WTC11 (cell line): Measurements from ENCODE around the gene NCAPH2. TPM values are rescaled to one million over a fixed set of nuclear protein-coding genes. Genes with fewer than 3 reads are reported as not detected.
A peak's percentile ranks its signal among the peaks of the same experiment; 100 is the strongest.

Experiments
- ATAC-seq: fragments of 200-7000 bp; cut with Tn5 transposase; 2 replicates; pipeline ENCODE4 v1.10.0; 2021; ENCODE audit warnings: mild to moderate bottlenecking, moderate library complexity
- CTCF ChIA-PET: fragments of 300-600 bp; sonication (Branson Sonifier 250); formaldehyde crosslinking; loops from one replicate; lab custom pipeline; 2021; ENCODE audit warnings: antibody characterized with exemption; lab: Charles Lee
- POLR2A ChIA-PET: fragments of 350-600 bp; sonication (Branson Sonifier 250); formaldehyde crosslinking; loops from one replicate; lab custom pipeline; 2021; ENCODE audit warnings: antibody characterized with exemption; lab: Charles Lee
- DNase-seq: peaks from one replicate; pipeline ENCODE4 v3.0.0; 2021; ENCODE audit warnings: low spot score
- H3K27ac Mint-ChIP-seq: 2 replicates; pipeline ENCODE4 v1.8.0; 2021; ENCODE audit warnings: mixed read lengths
- H3K27me3 Mint-ChIP-seq: 2 replicates; pipeline ENCODE4 v1.8.0; 2021; ENCODE audit warnings: low read depth, mild to moderate bottlenecking, moderate library complexity, mixed read lengths
- H3K36me3 Mint-ChIP-seq: 2 replicates; pipeline ENCODE4 v1.8.0; 2021; ENCODE audit warnings: mixed read lengths
- H3K4me1 Mint-ChIP-seq: 2 replicates; pipeline ENCODE4 v1.8.0; 2022; ENCODE audit warnings: mixed read lengths
- H3K4me3 Mint-ChIP-seq: 2 replicates; pipeline ENCODE4 v1.8.0; 2021; ENCODE audit warnings: mild to moderate bottlenecking, moderate library complexity, mixed read lengths
- H3K9me3 Mint-ChIP-seq: 2 replicates; pipeline ENCODE4 v1.8.0; 2021; ENCODE audit warnings: mixed read lengths
- CBFB ChIP-seq: sonication (generic); formaldehyde crosslinking; IDR thresholded peaks from 2 replicates; pipeline ENCODE4 v1.8.1; 2022; ENCODE audit warnings: mild to moderate bottlenecking, low read depth, missing genetic modification reagents
- E2F5 ChIP-seq: sonication (generic); formaldehyde crosslinking; IDR thresholded peaks from 2 replicates; pipeline ENCODE4 v1.8.1; 2022; ENCODE audit warnings: mild to moderate bottlenecking, moderate library complexity, missing genetic modification reagents
- ELF4 ChIP-seq: sonication (generic); formaldehyde crosslinking; IDR thresholded peaks from 2 replicates; pipeline ENCODE4 v1.8.1; 2022; ENCODE audit warnings: low read depth, mild to moderate bottlenecking, moderate library complexity, missing genetic modification reagents
- EMX1 ChIP-seq: fragments of 250-450 bp; sonication (Bioruptor Pico); IDR thresholded peaks from 2 replicates; pipeline ENCODE4 v1.8.0; 2021; ENCODE audit warnings: mild to moderate bottlenecking
- HMGXB4 ChIP-seq: sonication (generic); formaldehyde crosslinking; IDR thresholded peaks from 2 replicates; pipeline ENCODE4 v1.8.1; 2023; ENCODE audit warnings: mild to moderate bottlenecking, moderate library complexity, missing genetic modification reagents
- MAX ChIP-seq: sonication (generic); formaldehyde crosslinking; IDR thresholded peaks from 2 replicates; pipeline ENCODE4 v1.8.0; 2022; ENCODE audit warnings: mild to moderate bottlenecking, missing genetic modification reagents
- MLX ChIP-seq: sonication (generic); formaldehyde crosslinking; IDR thresholded peaks from 2 replicates; pipeline ENCODE4 v1.8.1; 2023; ENCODE audit warnings: mild to moderate bottlenecking, missing genetic modification reagents, moderate library complexity
- NR2C2 ChIP-seq: sonication (generic); formaldehyde crosslinking; IDR thresholded peaks from 2 replicates; pipeline ENCODE4 v1.8.0; 2022; ENCODE audit warnings: mild to moderate bottlenecking, missing genetic modification reagents
- TEAD4 ChIP-seq: sonication (generic); formaldehyde crosslinking; IDR thresholded peaks from 2 replicates; pipeline ENCODE4 v1.8.0; 2022; ENCODE audit warnings: mild to moderate bottlenecking, missing genetic modification reagents
- ZNF121 ChIP-seq: sonication (generic); formaldehyde crosslinking; IDR thresholded peaks from 2 replicates; pipeline ENCODE4 v1.8.0; 2023; ENCODE audit warnings: missing genetic modification reagents
- ZNF425 ChIP-seq: fragments of 250-450 bp; sonication (Bioruptor Pico); conservative IDR thresholded peaks from 2 replicates; pipeline ENCODE4 v1.9.0; 2021; ENCODE audit warnings: mild to moderate bottlenecking
- total RNA-seq: library from RNA; stranded (reverse); gene quantifications from 3 replicates; pipeline ENCODE4 v1.2.3, GENCODE V29; 2021

Gene NCAPH2
- total RNA-seq, 1 experiment from 2014 or later: 78.4 TPM

GRCh38 chr22:50526834-50527801 is 19.1 kb downstream of the NCAPH2 start:
- Mint-ChIP-seq H3K4me3 (peak overlapping the region; percentile 64), H3K4me1 (peaks cover 15% of the 10 kb centered on the region), H3K27me3 (peaks cover 54% of the 10 kb centered on the region), H3K36me3 (no peaks in the 10 kb centered on the region), H3K9me3 (no peaks in the 10 kb centered on the region), H3K27ac (no peak overlapping the region)
- peak; percentile 71 for DNase-seq
- TF ChIP-seq ELF4 (no peak), ZNF121 (CRISPR knock-in tag) (peak; percentile 80), MLX (CRISPR knock-in tag) (no peak), E2F5 (CRISPR knock-in tag) (0 out of 2 replicates have a peak, but pooled peaks have one; percentile 4), HMGXB4 (CRISPR knock-in tag) (no peak), ZNF425 (CRISPR knock-in tag) (no peak)
- POLR2A ChIA-PET: interaction anchor here (0.5 to 0.7 kb wide), 2 partner anchors 9 to 43 kb away, joined by 3 to 6 read pairs; no protein-coding TSS in a partner anchor
- CTCF ChIA-PET: interaction anchor here (0.6 to 4.3 kb wide), 6 partner anchors 18 to 137 kb away, joined by 3 to 60 read pairs (median 6); partner anchors contain the start of genes LMF2, NCAPH2 and SYCE3
- peak; percentile 43 for ATAC-seq

GRCh38 chr22:50527921-50528681 is 20.1 kb downstream of the NCAPH2 start:
- ChIA-PET CTCF (interaction anchor here (1.3 to 2.4 kb wide), 3 partner anchors 34 to 172 kb away, joined by 3 to 9 read pairs (median 6); partner anchors contain the start of gene SYCE3), POLR2A (interaction anchor here (0.5 to 0.7 kb wide), 3 partner anchors 8 to 44 kb away, joined by 3 to 6 read pairs (median 4); no protein-coding TSS in a partner anchor)
- Mint-ChIP-seq H3K27ac (no peak overlapping the region), H3K27me3 (peaks cover 64% of the 10 kb centered on the region), H3K4me1 (peaks cover 18% of the 10 kb centered on the region), H3K9me3 (no peaks in the 10 kb centered on the region), H3K36me3 (no peaks in the 10 kb centered on the region), H3K4me3 (peak overlapping the region; percentile 25)
- TF ChIP-seq TEAD4 (no peak), ZNF121 (CRISPR knock-in tag) (peak; percentile 71)
- DNase-seq (no peak), ATAC-seq (no peak)

GRCh38 chr22:50528682-50529415 is 20.8 kb downstream of the NCAPH2 start:
- peaks cover 71% of the 10 kb centered on the region for H3K27me3 Mint-ChIP-seq
- ATAC-seq: no peak
- POLR2A ChIA-PET: interaction anchor here (0.5 kb wide), 1 partner anchor 32 kb away, joined by 4 read pairs; no protein-coding TSS in a partner anchor
- TF ChIP-seq CBFB (CRISPR knock-in tag) (no peak), EMX1 (CRISPR knock-in tag) (0 out of 2 replicates have a peak, but pooled peaks have one; percentile 10), NR2C2 (CRISPR knock-in tag) (0 out of 2 replicates have a peak, but pooled peaks have one; percentile 47), MAX (CRISPR knock-in tag) (0 out of 2 replicates have a peak, but pooled peaks have one; percentile 37)
- TF ChIP-seq, all 79 proteins: peak for 3
- peaks cover 18% of the 10 kb centered on the region for H3K4me1 Mint-ChIP-seq
- no peak overlapping the region for H3K4me3 Mint-ChIP-seq
- H3K9me3 Mint-ChIP-seq: no peaks in the 10 kb centered on the region
- no peak for DNase-seq
- H3K36me3 Mint-ChIP-seq: no peaks in the 10 kb centered on the region
- CTCF ChIA-PET: interaction anchor here (1.6 to 2.4 kb wide), 2 partner anchors 34 to 171 kb away, joined by 6 to 9 read pairs; partner anchors contain the start of gene SYCE3
- H3K27ac Mint-ChIP-seq: no peak overlapping the region
